H4 (cell line): ENCODE measurements around the gene CCND1. TPM values are rescaled to one million over a fixed set of nuclear protein-coding genes. Genes with fewer than 3 reads are reported as not detected.
"Not testable (repeated sequence)": the region's sequence is repeated elsewhere in the genome, so short reads cannot be mapped to it uniquely, and the experiment has no call there.

ENCODE experiments used
- DNase-seq: peaks from one replicate; pipeline ENCODE4 v3.0.0-alpha.2; 2015; ENCODE audit warnings: low spot score
- total RNA-seq: library from RNA; depleted of rRNA; stranded (reverse); fragments of >200 nt; shearing (Covaris generic); gene quantifications from 2 replicates; pipeline ENCODE4 v1.2.3, GENCODE V29; 2014

CCND1 gene
- total RNA-seq, 1 experiment from 2014 or later, result 67.5 TPM

GRCh38 chr11:69617682-69618081, 23.3 kb upstream of the CCND1 start:
- DNase-seq, result no peak

GRCh38 chr11:69618237-69618636, 22.7 kb upstream of the CCND1 start:
- no peak for DNase-seq

GRCh38 chr11:69620683-69621290, 20.2 kb upstream of the CCND1 start:
- DNase-seq, result no peak

- not testable (repeated sequence) for DNase-seq
These were observed 18.8 kb upstream of the CCND1 start for GRCh38 chr11:69622097-69622681.

GRCh38 chr11:69624293-69624692, 16.7 kb upstream of the CCND1 start:
- no peak for DNase-seq

DNA sequence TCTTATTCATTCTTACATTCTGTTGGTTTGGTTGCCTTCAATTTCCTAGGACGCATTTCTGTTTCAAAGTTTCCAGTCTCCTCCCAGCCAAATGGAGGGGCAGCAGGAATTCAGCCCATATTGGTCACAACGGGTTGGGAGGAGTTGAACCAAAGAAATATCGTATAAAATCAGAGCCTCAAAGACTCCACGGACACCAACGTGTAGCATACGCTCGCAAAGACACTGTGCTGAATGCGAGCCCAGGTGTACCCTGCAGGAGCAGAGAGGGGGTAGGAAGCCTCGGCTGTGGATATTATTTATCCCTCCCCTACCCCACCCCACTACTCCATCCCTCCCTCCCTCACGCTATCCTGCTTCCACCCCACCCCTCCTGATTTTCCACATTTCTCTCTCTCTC, 15.5 kb upstream of the CCND1 start:
- DNase-seq, result no peak

DNA sequence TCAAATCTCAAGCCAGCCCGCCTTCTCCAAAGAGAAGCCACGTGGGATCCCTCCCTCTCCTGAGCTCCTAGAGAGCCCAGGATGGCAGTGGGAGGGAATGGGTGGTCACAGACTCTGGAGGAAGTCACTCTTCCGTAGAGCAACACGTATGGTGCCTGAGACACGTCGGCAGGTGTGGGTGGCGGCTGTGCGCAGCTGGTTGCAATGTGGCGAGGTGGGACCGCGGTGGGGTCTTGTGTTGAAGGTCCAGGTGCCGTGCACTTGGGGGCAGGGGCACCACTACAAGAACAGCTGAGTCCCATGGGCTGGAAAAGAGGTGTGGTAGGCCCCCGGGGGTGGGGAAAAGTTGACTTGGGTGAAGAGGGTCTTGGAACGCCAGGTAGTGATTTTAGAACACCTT, 13.4 kb upstream of the CCND1 start:
- DNase-seq, result no peak

GRCh38 chr11:69630017-69630416, 10.9 kb upstream of the CCND1 start:
- no peak for DNase-seq

GRCh38 chr11:69630424-69630823, 10.5 kb upstream of the CCND1 start:
- no peak for DNase-seq

- DNase-seq, result no peak
These were observed 8.1 kb upstream of the CCND1 start for GRCh38 chr11:69632900-69633299.

DNA sequence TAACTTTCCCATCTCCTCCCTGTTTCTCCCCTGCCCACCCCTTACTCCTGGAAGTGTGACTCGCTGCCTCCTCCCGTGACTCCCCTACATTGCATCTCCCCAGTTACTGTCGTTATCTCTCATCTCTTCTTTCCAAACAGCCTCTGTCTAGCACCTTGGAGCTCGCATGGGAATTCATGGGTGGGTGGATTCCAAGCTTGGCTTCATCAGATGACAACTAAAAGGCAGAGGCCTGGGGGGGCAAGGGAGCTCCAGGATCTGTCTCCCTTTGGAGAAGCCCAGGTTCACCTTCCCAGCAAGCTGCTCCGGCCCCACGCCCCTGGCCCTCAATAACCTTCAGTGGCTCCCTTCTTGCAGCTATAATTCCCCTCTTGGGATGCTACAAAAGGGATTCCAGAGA, 6.9 kb upstream of the CCND1 start:
- no peak for DNase-seq

- no peak for DNase-seq
These were observed 6.4 kb upstream of the CCND1 start for GRCh38 chr11:69634590-69634989.

GRCh38 chr11:69635195-69635594, 5.8 kb upstream of the CCND1 start:
- no peak for DNase-seq

DNA sequence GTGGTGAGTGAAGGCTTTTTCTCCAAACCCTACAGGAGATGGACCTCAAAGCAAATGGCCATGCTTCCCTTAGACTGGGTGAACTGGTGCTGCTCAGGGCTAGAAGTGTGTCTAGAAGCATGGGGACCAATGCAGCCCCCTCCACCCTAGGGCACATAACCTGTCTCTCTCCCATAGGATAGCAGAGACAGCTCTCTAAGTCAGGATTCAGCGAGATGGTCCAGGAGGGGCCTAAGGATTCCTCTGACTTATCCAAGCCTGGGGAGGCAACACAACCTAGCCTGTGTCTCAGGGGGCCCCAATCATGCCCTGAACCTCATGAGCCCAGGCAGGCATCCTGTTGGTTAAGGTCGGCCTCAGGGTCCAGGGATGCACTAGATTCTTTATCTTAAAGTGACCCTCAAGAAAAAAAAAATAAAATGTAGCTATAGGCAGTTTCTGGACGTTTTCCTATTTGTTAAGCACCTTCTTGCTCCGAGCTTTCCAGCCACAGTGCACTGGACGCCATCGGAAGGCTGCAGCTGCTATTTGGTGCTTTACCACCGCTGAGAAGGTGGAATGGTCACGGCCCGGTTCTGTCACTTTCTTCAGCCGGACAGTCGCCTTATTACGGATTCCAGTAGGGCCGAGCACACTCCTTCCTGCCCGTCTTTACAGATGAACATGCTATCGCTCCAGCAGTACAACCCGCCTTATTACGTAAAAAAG, 5.0 kb upstream of the CCND1 start:
- DNase-seq, result no peak

GRCh38 chr11:69636512-69637197, 4.3 kb upstream of the CCND1 start:
- no peak for DNase-seq

DNA sequence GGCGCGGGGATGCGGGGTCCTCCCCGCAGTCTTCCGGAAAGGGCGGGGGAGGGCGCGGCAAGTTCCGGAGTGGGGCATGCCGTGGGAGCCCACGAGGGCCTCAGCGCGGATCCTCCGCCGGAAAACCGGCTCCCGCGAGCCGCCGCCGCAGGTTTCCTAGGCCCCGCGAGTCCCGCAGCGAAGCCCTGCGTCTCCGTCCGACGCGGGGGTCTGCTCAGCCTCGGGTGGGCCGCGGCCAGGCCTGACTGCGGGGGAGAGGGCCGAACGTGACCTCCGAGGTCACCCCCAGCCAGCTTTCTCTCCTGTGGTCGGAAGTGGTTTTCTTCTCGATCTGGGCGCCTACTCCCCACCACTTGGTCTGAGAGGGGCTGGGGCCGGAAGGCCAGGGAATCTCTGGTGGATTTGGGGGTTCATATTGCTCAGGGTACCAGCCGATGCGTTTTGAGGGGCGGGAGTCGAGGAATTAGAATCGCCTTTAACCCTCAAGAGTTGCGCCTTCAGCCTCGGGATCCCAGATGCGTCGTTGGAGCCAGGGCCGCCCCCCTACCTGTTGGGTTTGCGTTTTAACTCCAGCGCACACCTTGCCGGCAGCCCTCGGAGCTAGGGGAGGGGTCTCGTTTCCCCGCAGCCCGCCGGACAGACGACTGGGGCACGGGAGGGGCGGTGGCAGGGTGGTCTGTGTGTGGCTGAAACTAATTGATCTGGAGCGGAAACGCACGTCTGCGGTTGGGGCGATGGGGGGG, 3.6 kb upstream of the CCND1 start:
- no peak for DNase-seq

DNA sequence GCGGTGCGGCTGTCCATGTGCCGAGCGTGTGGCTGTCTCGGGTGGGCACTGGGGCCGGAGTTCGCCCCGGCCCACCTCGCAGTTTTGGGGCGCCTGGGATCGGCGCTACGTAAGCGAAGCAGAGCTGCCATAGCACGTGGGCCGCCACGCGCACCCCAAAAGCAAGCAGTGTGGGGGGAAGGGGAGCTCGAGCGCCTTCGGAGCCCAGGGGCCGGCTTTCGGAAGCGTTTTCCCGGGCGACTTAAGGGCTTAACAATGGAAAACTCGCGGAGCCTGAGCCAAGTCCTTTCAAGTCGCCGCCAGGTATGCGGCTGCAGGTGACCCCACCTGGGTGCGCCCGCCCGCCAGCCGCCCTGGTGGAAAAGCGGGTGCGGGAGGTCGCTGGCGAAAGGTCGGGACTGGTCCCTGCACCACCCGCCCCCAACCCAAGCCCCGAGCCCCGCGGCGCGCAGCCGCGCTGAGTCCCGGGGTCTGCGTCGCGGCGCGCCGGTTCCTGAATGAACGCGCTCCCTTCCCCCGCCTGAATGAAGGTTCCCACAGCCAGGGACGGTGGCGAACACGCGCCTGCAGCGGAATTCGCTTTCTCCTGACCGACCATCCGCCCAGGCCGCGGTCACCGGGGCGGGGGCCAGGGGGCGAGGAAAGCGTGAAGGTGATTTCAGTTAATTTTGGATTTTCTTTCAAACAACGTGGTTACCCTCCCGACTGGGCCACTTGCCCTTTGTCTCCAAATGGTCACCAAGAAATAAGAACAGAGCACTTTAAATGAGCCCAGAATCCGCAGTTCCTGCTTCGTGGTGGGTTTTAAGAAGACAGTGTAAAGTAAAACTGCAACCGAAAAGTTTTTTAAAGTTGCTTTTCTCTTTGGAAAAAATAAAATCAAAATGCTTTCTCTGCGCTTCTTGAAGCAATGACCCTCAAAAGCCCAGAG, 2.8 kb upstream of the CCND1 start:
- DNase-seq, result no peak

GRCh38 chr11:69638941-69639681, 1.8 kb upstream of the CCND1 start:
- peak; percentile 94 for DNase-seq

DNA sequence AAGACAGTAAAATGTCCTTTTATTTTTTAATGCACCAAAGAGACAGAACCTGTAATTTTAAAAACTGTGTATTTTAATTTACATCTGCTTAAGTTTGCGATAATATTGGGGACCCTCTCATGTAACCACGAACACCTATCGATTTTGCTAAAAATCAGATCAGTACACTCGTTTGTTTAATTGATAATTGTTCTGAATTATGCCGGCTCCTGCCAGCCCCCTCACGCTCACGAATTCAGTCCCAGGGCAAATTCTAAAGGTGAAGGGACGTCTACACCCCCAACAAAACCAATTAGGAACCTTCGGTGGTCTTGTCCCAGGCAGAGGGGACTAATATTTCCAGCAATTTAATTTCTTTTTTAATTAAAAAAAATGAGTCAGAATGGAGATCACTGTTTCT, 1.1 kb upstream of the CCND1 start:
- no peak for DNase-seq
